NCI-H1694 (cell line): ENCODE measurements around the gene UCK1.
"Not testable (repeated sequence)": the region's sequence is repeated elsewhere in the genome, so short reads cannot be mapped to it uniquely, and the experiment has no call there.

Source experiments
- DNase-seq: peaks from one replicate; lab custom pipeline; 2025; lab: John Stamatoyannopoulos, UW

The UCK1 gene

DNA sequence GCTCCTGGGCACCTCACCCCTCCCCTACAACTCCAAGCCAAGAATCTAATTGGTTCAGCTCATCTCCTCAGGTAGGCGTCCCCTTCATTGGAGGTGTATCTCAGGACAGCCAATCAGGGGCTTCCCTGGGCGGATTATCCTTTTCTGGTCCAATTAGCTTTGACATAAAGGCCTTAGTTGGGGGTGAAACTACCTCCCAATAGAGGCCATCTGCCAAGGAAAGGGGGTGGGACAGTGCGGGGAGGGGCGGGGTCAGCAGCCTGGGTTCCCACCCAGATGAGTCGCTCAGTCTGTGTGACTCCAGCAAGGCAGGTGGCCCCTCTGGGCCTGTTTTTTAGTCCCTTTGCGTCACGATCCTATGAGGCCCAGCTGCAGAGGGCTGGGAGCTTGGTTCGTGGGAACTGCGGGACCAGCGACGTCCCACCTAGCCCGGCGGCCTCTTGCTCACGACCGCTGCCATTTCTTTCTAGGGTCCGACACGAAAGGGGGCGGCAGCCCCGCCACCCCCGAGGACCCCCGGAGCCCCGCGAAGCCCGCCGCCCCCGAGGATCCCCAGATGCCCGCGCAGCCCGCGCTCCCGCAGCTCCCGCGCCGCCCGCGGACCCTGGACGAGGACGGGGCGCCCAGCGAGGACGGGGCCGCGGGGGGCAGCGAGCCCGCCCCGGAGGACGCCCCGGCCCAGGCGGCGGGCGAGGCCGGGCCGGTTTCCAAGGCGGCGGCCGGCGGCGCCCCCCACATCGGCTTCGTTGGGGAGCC is 23.2 kb upstream of the UCK1 start:
- no peak for DNase-seq

- DNase-seq = no peak
Measured at GRCh38 chr9:131552030-131552429, 21.0 kb upstream of the UCK1 start.

DNA sequence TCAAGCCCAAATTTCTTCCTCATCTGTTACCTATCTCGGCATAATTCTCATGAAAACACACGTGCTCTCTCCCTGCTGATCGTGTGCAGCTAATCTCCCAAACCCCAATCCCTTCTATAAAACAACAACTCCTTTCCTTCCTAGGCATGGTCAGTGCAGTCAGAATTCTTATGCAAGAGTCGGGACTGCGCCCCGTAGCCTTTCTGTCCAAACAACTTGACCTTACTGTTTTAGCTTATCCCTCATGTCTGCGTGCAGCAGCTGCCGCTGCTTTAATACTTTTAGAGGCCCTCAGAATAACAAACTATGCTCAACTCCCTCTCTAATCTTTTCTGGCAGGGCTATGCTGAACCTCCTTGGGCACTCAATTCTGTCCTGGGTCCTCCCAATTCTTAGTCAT is 19.4 kb upstream of the UCK1 start:
- DNase-seq = not testable (repeated sequence)

DNA sequence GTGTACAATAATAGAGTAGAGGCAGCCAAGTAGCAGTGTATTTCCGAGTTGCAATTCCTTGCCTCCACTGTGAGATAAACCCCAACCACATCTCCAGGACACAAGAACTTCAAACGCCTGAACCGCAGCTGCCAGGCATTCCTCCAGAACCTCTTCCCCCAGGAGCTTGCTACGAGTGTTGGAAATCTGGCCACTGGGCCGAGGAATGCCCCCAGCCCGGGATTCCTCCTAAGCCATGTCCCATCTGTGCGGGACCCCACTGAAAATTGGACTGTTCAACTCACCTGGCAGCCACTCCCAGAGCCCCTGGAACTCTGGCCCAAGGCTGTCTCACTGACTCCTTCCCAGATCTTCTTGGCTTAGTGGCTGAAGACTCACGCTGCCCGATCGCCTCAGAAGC is 18.1 kb upstream of the UCK1 start:
- DNase-seq = not testable (repeated sequence)

- peak; percentile 13 for DNase-seq
Measured at GRCh38 chr9:131546336-131547084, 15.4 kb upstream of the UCK1 start.

DNA sequence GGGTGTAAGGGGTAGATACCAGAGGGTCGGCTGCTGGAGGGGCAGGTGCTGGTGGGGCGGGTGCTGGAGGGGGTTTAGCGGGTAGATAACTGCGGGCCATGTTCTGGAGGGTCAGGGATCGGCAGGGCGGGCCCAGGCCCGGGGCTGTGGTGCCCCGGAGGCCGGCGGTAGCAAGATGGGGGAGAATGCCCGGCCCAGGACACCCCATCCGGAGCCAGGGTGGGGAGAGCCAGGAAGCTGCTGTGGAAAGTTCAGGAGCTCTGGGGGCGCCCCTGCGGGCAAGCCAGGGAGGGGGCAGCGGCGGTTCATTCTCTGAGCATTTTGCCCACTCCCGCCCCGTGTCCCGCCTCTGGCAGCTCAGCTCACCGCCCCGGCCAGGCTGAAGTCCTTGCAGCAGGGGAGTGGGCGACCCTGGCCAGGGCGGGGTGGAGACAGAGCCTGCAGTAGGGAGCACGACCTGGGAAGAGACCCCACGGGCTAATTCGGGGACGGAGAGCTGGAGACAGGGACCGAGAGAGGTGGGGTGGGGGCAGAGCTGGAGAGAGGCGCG is 14.8 kb upstream of the UCK1 start:
- DNase-seq = no peak

DNA sequence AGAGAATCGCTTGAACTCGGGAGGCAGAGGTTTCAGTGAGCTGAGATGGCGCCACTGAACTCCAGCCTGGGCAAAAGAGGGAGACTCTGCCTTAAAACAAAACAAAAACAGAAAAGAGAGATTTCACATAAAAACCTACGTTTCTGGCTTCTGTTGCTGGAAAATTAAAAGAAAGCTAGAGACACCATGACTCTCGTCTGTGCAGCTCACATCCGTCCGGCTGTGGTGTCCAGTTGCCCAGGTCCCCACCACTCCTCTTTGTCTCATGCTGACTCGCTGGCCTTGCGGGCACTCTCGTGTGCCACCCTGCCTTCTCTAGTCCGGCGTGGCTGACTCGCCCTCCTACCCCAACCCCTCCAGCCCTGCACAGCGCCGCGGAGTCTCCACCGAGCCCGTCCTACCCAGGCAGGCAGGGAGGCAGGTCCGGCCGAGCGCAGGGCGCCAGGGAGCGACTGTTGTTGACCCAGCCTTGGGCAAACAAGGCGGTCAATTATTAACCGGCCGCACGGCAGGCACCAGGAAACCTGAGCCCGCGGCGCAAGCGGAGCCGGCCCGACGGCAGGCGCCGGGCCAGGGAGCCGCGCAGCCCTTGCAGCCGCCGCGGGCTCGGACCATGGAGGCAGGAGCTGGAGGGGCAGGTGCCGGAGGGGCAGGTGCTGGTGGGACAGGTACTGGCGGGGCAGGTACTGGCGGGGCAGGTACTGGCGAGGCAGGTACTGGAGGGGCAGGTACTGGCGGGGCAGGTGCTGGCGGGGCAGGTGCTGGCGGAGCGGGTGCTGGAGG is 14.1 kb upstream of the UCK1 start, which contains the start of gene PRRT1B:
Gene PRRT1B, plus strand, starts transcription at position 521 of the 783 bp plus-strand sequence. Its CDS starts 93 bp downstream, at position 614.
- no peak for DNase-seq

GRCh38 chr9:131543141-131543540 is 12.1 kb upstream of the UCK1 start:
- no peak for DNase-seq

GRCh38 chr9:131539223-131539923 is 8.3 kb upstream of the UCK1 start:
- DNase-seq = no peak

DNA sequence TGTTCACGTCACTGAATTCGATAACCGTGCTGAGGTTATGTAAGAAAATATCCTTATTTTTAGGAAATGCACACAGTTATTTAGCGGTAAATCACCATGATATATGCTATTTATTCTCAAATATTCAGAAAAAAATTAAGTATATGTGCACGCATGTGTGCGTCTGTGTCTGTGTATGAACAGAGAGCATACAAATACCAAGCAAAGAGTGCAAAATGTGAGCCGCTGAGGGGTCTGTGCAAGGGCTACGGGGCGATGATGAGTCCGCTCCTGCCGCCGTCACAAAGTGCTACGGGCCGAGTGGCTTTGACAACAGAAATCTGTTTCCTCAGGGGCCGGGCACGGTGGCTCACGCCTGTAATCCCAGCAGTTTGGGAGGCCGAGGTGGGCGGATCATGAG is 6.9 kb upstream of the UCK1 start:
- no peak for DNase-seq

- DNase-seq = no peak
Measured at GRCh38 chr9:131534721-131535237, 3.7 kb upstream of the UCK1 start.

DNA sequence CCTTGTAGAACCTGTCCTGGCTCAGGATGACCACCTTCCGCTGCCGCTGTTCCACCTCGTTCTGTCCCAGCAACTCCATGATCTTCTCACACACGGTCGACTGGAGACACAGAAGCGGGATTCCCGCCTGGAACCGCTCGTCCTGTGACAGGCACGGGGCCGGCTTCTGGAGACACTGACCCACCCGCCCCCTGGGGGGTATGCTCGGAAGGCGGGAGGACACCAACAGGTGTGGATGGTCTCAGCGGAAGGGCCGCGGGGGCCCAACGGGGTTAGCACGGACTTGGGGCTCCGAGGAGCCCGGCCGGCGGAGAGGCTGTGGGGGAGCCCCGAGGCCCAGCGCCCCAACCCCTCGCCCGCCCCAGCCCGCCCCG is 530 bp downstream of the UCK1 start:
- no peak for DNase-seq

GRCh38 chr9:131529597-131530545 is 1.2 kb downstream of the UCK1 start:
- DNase-seq = no peak

DNA sequence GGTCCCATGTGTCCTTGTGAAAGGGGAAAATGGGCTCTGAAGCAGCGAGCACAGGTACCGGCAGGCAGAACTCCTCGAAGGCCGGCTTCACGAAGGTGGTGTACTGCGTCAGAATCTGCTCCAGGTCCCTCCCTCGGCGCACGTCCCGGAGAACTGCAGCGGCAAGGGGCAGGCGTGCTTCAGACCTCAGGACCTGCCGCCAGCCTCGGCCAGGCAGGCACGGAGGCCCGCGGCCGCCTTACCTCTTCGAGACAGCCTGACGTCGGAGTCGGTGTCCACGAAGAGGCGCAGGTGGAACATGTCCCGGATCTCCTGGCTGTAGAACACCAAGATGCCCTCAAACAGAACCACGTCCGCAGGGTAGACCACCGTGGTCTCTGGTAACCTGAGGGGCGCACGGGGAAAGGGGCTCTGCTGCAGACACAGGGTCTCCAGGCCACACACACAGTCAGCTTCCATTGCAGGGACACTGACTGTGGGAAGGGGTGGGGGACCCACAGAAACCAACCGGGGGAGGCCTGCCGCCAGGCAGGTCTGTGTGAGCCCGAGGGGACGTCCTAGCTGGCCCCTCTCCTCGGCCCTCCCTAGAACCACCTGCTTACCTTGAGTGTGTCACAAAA is 2.1 kb downstream of the UCK1 start:
- no peak for DNase-seq

GRCh38 chr9:131528186-131528585 is 2.9 kb downstream of the UCK1 start:
- DNase-seq = no peak

GRCh38 chr9:131525643-131526565 is 5.2 kb downstream of the UCK1 start:
- DNase-seq = no peak

- no peak for DNase-seq
Measured at GRCh38 chr9:131524665-131525315, 6.3 kb downstream of the UCK1 start.
